HEK293 (cell line): ENCODE measurements around the gene TRPC4.

ENCODE experiments used
- HOXC10 ChIP-seq: sonication (generic); formaldehyde crosslinking; IDR thresholded peaks from 2 replicates; pipeline ENCODE4 v1.8.1; 2023; ENCODE audit warnings: mild to moderate bottlenecking, missing genetic modification reagents
- SALL2 ChIP-seq: fragments of 450-650 bp; formaldehyde crosslinking; IDR thresholded peaks from 2 replicates; pipeline ENCODE4 v1.5.0; 2017; ENCODE audit warnings: missing biosample characterization, mild to moderate bottlenecking, missing genetic modification characterization, borderline replicate concordance
- ZFP3 ChIP-seq: fragments of 450-650 bp; formaldehyde crosslinking; IDR thresholded peaks from 2 replicates; pipeline ENCODE4 v1.5.1; 2016; ENCODE audit warnings: low read depth, missing biosample characterization, missing genetic modification characterization
- ZNF138 ChIP-seq: fragments of 450-650 bp; formaldehyde crosslinking; IDR thresholded peaks from 2 replicates; pipeline ENCODE4 v1.5.1; 2016; ENCODE audit warnings: missing biosample characterization, missing genetic modification characterization, borderline replicate concordance
- ZNF274 ChIP-seq, 2 experiments: fragments of 200-500 bp in 1 of 2; fragments of 450-650 bp in 1 of 2; sonication (Bioruptor generic) in 1 of 2; formaldehyde crosslinking in 1 of 2; IDR thresholded peaks; 2 replicates each; pipeline versions ENCODE4 v1.5.1 to v1.6.1; 2014 to 2016; ENCODE audit warnings: borderline replicate concordance in 1 of 2, inconsistent platforms in 1 of 2, low read length in 1 of 2, missing biosample characterization in 1 of 2, missing genetic modification characterization in 1 of 2
- ZNF837 ChIP-seq: fragments of 450-650 bp; formaldehyde crosslinking; IDR thresholded peaks from 2 replicates; pipeline ENCODE4 v1.5.1; 2016; ENCODE audit warnings: missing biosample characterization, missing genetic modification characterization
- ZSCAN30 ChIP-seq: fragments of 450-650 bp; IDR thresholded peaks from 2 replicates; pipeline ENCODE4 v1.5.1; 2018; ENCODE audit warnings: missing biosample characterization, mild to moderate bottlenecking, missing genetic modification characterization, moderate library complexity
- TF ChIP-seq, protein P1 (sequence below): fragments of 450-650 bp; formaldehyde crosslinking; IDR thresholded peaks from 2 replicates; pipeline ENCODE4 v1.5.1; 2016; ENCODE audit warnings: missing biosample characterization, missing genetic modification characterization

DNA sequence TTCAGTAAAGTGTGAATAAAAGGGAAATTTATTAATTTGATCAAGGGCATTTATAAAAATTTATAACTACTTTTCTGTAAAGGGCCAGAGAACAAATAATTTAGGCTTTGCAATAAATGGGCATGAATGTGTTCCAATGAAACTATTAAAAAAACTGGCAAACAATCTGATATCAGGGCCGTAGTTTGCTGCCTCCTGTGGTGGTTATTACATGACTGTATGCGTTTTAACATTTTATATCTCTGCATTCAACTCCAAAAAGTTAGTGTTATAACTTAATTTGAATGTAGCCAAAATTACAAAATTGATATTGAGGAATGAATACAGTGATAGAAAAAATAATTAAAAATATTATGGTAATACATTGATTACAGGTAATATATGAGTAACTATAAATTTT is 190.5 kb downstream of the TRPC4 start:
- TF ChIP-seq, protein P1, sequence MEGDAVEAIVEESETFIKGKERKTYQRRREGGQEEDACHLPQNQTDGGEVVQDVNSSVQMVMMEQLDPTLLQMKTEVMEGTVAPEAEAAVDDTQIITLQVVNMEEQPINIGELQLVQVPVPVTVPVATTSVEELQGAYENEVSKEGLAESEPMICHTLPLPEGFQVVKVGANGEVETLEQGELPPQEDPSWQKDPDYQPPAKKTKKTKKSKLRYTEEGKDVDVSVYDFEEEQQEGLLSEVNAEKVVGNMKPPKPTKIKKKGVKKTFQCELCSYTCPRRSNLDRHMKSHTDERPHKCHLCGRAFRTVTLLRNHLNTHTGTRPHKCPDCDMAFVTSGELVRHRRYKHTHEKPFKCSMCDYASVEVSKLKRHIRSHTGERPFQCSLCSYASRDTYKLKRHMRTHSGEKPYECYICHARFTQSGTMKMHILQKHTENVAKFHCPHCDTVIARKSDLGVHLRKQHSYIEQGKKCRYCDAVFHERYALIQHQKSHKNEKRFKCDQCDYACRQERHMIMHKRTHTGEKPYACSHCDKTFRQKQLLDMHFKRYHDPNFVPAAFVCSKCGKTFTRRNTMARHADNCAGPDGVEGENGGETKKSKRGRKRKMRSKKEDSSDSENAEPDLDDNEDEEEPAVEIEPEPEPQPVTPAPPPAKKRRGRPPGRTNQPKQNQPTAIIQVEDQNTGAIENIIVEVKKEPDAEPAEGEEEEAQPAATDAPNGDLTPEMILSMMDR (tag by site-specific recombination) = no peak
- TF ChIP-seq ZNF837 (tag by site-specific recombination) = no peak
- TF ChIP-seq SALL2 = no peak
- TF ChIP-seq ZNF274 (IDR thresholded peaks at IDR 0.05; ENCODE audit: low read length) = no peak
- TF ChIP-seq ZNF274 (tag by site-specific recombination; IDR thresholded peaks at IDR 0.05; ENCODE audit: borderline replicate concordance) = no peak
- no peak for TF ChIP-seq ZFP3 (tag by site-specific recombination)
- TF ChIP-seq ZSCAN30 (tag by site-specific recombination) = no peak
- no peak for TF ChIP-seq ZNF138 (tag by site-specific recombination)
- TF ChIP-seq HOXC10 (CRISPR knock-in tag) = no peak
